Naive thymus-derived CD4-positive, alpha-beta T cell (primary cell): ENCODE measurements around the gene TAS2R31. TPM values are rescaled to one million over a fixed set of nuclear protein-coding genes. Genes with fewer than 3 reads are reported as not detected.
"Not testable (repeated sequence)": the region's sequence is repeated elsewhere in the genome, so short reads cannot be mapped to it uniquely, and the experiment has no call there.

Source experiments
- ATAC-seq: fragments of 150-1000 bp; cut with Tn5 transposase; 2 replicates; pipeline ENCODE4 v1.10.0; 2021; ENCODE audit warnings: mild to moderate bottlenecking, moderate library complexity
- CTCF ChIA-PET: fragments of 350-600 bp; sonication (Branson Sonifier 250); formaldehyde crosslinking; loops from one replicate; lab custom pipeline; 2021; ENCODE audit warnings: antibody characterized with exemption; lab: Charles Lee
- POLR2A ChIA-PET: fragments of 350-600 bp; sonication (Branson Sonifier 250); formaldehyde crosslinking; loops from one replicate; lab custom pipeline; 2021; ENCODE audit warnings: antibody characterized with exemption, inconsistent platforms; lab: Charles Lee
- DNase-seq, 9 donors: peaks; one replicate each; pipeline versions ENCODE4 v3.0.0 to v3.0.0-alpha.2; 2020 to 2022; ENCODE audit warnings: mixed read lengths in 1 of 9
- H3K27ac ChIP-seq: one replicate; pipeline ENCODE4 v1.7.0; 2013; ENCODE audit warnings: mild to moderate bottlenecking, low read depth, low read length, moderate library complexity
- H3K27me3 ChIP-seq, 2 donors: one replicate each; pipeline ENCODE4 v1.7.0; 2013; ENCODE audit warnings: low read length in 2 of 2, mild to moderate bottlenecking in 2 of 2, moderate library complexity in 2 of 2; ENCODE audit not compliant: control insufficient read depth in 2 of 2, insufficient read depth in 2 of 2
- H3K36me3 ChIP-seq, 3 experiments: 1 replicate in 2 of 3; 2 replicates in 1 of 3; pipeline ENCODE4 v1.7.0; 2013; ENCODE audit warnings: low read length in 3 of 3, mild to moderate bottlenecking in 3 of 3, moderate library complexity in 1 of 3; ENCODE audit not compliant: insufficient read depth in 3 of 3, control insufficient read depth in 2 of 3
- H3K4me1 ChIP-seq, 2 donors: one replicate each; pipeline ENCODE4 v1.7.0; 2013; ENCODE audit warnings: low read length in 2 of 2, mild to moderate bottlenecking in 2 of 2, moderate library complexity in 1 of 2; ENCODE audit not compliant: control insufficient read depth in 2 of 2, insufficient read depth in 2 of 2
- H3K4me3 ChIP-seq: 2 replicates; pipeline ENCODE4 v1.7.0; 2013; ENCODE audit warnings: mild to moderate bottlenecking, low read length
- H3K9me3 ChIP-seq, 3 experiments: 1 replicate in 2 of 3; 2 replicates in 1 of 3; pipeline ENCODE4 v1.7.0; 2013; ENCODE audit warnings: low read length in 3 of 3; ENCODE audit not compliant: control insufficient read depth in 2 of 3
- H3K27ac Mint-ChIP-seq, 9 donors: one replicate each; pipeline ENCODE4 v1.8.0; 2020 to 2022; ENCODE audit warnings: mixed read lengths in 9 of 9, mild to moderate bottlenecking in 8 of 9, moderate library complexity in 5 of 9, inconsistent platforms in 2 of 9
- H3K27me3 Mint-ChIP-seq, 5 donors: one replicate each; pipeline ENCODE4 v1.8.0; 2021 to 2022; ENCODE audit warnings: mixed read lengths in 5 of 5, mild to moderate bottlenecking in 1 of 5
- H3K36me3 Mint-ChIP-seq, 5 donors: one replicate each; pipeline ENCODE4 v1.8.0; 2020 to 2022; ENCODE audit warnings: mixed read lengths in 5 of 5, mild to moderate bottlenecking in 3 of 5, inconsistent platforms in 1 of 5
- H3K4me1 Mint-ChIP-seq, 7 donors: one replicate each; pipeline ENCODE4 v1.8.0; 2020 to 2022; ENCODE audit warnings: mixed read lengths in 7 of 7, mild to moderate bottlenecking in 3 of 7, inconsistent platforms in 1 of 7
- H3K4me3 Mint-ChIP-seq, 10 donors: one replicate each; pipeline ENCODE4 v1.8.0; 2020 to 2022; ENCODE audit warnings: mild to moderate bottlenecking in 10 of 10, mixed read lengths in 10 of 10, moderate library complexity in 6 of 10, inconsistent platforms in 2 of 10
- H3K9me3 Mint-ChIP-seq, 11 donors: one replicate each; pipeline ENCODE4 v1.8.0; 2020 to 2022; ENCODE audit warnings: mixed read lengths in 11 of 11, mild to moderate bottlenecking in 4 of 11, inconsistent platforms in 1 of 11, moderate library complexity in 1 of 11
- intact Hi-C, 2 donors: fragments of 100-400 bp; cut with micrococcal nuclease; formaldehyde crosslinking; loops; one replicate each; pipeline ENCODE4 v1.15.1; 2023
- polyA plus RNA-seq, 2 donors: library from polyadenylated mRNA; unstranded; fragments of 300-500 nt; fragmentation: Illumina TruSeq; gene quantifications; one replicate each; pipeline ENCODE4 v1.2.3, GENCODE V29; 2021
- total RNA-seq, 6 experiments: library from RNA in 5 of 6; stranded (reverse) in 5 of 6; gene quantifications; 1 replicate in 5 of 6; 2 replicates in 1 of 6; pipeline ENCODE4 v1.2.3 and lab custom pipeline; 2021 to 2026

TAS2R31 gene
- total and polyA plus RNA-seq, 7 experiments from 2014 or later: 0.26 to 6.2 (median 2.8) TPM; not detected in 1

DNA sequence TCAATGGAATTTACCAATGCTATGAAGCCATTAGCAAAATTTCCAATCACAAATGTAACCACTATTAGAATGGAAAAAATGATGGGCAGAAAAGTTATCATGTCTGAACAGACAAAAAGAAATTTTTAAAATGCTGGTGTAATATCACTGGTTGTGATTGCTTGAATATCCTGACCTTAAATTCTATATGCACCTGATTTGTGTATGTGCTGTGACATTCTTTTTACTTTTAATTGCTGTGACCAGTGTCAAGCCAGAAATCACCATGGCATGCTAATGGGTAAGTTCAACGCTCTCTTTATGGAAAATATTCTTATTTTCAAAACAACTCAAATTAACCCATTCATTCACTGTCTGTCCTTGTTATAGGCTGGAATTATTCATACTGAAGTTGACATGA is 31.0 kb upstream of the TAS2R31 start, which contains the start of gene TAS2R46:
TAS2R46 (minus strand) TSS at position 101 of the 400 bp plus-strand sequence; CDS start at position 101, 0 bp downstream.
- POLR2A ChIA-PET, H3K4me3 ChIP-seq, H3K36me3 ChIP-seq, H3K9me3 ChIP-seq, ATAC-seq, H3K27me3 Mint-ChIP-seq, H3K9me3 Mint-ChIP-seq, H3K27ac ChIP-seq, H3K4me1 ChIP-seq, H3K27me3 ChIP-seq, DNase-seq, CTCF ChIA-PET: not testable (repeated sequence)
- intact Hi-C loops: loop anchor here in 1 of 2 donors (10.0 kb wide), 1 partner anchor 423 kb away; no protein-coding TSS in a partner anchor
- peak within 1 kb of the TSS in 1 of 10 donors; percentile 1 for H3K4me3 Mint-ChIP-seq
- H3K27ac Mint-ChIP-seq: peak within 1 kb of the TSS in 1 of 9 donors; percentile 81
- H3K36me3 Mint-ChIP-seq: peaks cover 0 to 35% (median 25%) of the 10 kb centered on the region in 5 donors
- H3K4me1 Mint-ChIP-seq: peaks cover 0 to 29% (median 22%) of the 10 kb centered on the region in 7 donors

DNA sequence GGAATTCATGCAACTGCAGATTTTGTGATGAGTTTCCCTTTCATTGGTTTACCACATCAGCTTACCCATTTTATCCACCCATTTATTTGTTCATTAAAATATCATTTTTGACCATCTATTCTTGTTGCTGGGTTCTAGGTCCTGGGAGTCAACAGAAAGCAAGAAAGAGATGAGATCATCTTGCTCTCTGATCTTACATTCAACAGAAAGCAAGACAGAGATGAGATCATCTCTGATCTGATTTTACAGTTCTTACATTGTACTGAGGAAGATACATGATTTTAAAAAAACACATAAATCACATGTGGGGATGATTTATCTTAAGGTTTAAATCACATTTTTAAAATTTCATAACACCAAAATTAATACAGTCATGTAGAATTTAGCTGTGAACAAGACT is 28.6 kb upstream of the TAS2R31 start:
- no peak for ATAC-seq
- Histone ChIP-seq H3K36me3 (no peaks in the 10 kb centered on the region), H3K27me3 (no peaks in the 10 kb centered on the region), H3K4me3 (no peak overlapping the region), H3K27ac (no peak overlapping the region), H3K4me1 (no peaks in the 10 kb centered on the region), H3K9me3 (no peaks in the 10 kb centered on the region)
- no peak for DNase-seq
- intact Hi-C loops: loop anchor here in 1 of 2 donors (10.0 kb wide), 1 partner anchor 425 kb away; no protein-coding TSS in a partner anchor
- peaks cover 0 to 4% (median 0%) of the 10 kb centered on the region in 11 donors for H3K9me3 Mint-ChIP-seq
- no peaks in the 10 kb centered on the region for H3K27me3 Mint-ChIP-seq
- H3K4me3 Mint-ChIP-seq: no peak overlapping the region
- H3K36me3 Mint-ChIP-seq: peaks cover 0 to 44% (median 31%) of the 10 kb centered on the region in 5 donors
- ChIA-PET CTCF (no interaction called here), POLR2A (interaction anchor here (0.7 kb wide), 1 partner anchor 109 kb away, joined by 3 read pairs; no protein-coding TSS in a partner anchor)
- no peak overlapping the region for H3K27ac Mint-ChIP-seq
- peaks cover 0 to 24% (median 17%) of the 10 kb centered on the region in 7 donors for H3K4me1 Mint-ChIP-seq

DNA sequence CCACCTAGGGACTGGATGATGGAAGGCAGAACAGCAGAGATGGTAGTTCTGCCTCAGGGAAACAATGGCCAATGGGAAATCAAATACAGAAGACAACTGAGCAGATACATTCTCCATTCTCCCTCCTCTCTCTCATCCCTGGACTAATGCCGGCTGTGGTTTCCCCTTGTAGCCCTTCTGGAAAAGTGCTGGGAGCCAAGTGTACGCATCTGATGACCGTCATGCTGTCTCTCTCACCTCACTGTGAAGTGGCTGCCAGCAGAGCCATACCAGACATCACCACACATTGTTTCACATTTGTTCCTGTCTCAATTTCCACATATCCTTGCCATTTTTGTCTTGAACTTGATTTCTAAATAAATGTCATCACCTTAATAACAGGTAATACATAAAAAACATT is 27.8 kb upstream of the TAS2R31 start:
- Histone ChIP-seq H3K9me3 (no peaks in the 10 kb centered on the region), H3K27ac (no peak overlapping the region), H3K27me3 (no peaks in the 10 kb centered on the region), H3K4me3 (no peak overlapping the region), H3K4me1 (no peaks in the 10 kb centered on the region), H3K36me3 (no peaks in the 10 kb centered on the region)
- Mint-ChIP-seq H3K27ac (peak overlapping the region in 1 of 9 donors; percentile 39), H3K4me3 (no peak overlapping the region), H3K27me3 (no peaks in the 10 kb centered on the region), H3K36me3 (peaks cover 0 to 40% (median 29%) of the 10 kb centered on the region in 5 donors), H3K4me1 (peaks cover 0 to 18% (median 13%) of the 10 kb centered on the region in 7 donors), H3K9me3 (peaks cover 0 to 7% (median 0%) of the 10 kb centered on the region in 11 donors)
- CTCF ChIA-PET: no interaction called here
- intact Hi-C loops: no loop called here
- ATAC-seq: no peak
- DNase-seq: no peak
- POLR2A ChIA-PET: interaction anchor here (0.7 kb wide), 1 partner anchor 110 kb away, joined by 3 read pairs; no protein-coding TSS in a partner anchor

DNA sequence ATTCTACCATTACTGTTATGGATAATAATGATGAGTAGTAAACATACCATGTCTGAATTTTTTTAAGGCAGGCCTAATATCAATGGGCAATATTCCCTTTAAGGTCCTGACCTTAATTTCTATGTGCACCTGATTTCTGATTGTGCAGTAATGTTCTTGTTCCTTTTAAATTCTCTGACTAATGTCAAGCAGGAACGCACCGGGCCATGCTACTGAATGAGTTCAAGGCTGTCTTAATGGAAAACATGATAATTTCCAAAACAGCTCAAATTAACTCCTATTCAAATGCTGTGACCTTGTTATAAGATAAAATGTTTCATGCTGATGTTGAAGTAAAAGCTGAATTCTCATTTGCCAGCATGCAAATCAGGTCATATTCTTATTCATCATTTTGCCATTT is 24.1 kb upstream of the TAS2R31 start:
- H3K27me3 Mint-ChIP-seq: no peaks in the 10 kb centered on the region
- ChIA-PET CTCF (no interaction called here), POLR2A (no interaction called here)
- intact Hi-C loops: no loop called here
- Histone ChIP-seq H3K27me3 (no peaks in the 10 kb centered on the region), H3K9me3 (no peaks in the 10 kb centered on the region), H3K36me3 (no peaks in the 10 kb centered on the region), H3K27ac (no peak overlapping the region), H3K4me3 (no peak overlapping the region), H3K4me1 (no peaks in the 10 kb centered on the region)
- H3K27ac Mint-ChIP-seq: no peak overlapping the region
- H3K4me3 Mint-ChIP-seq: no peak overlapping the region
- ATAC-seq (no peak), DNase-seq (no peak)
- peaks cover 0 to 56% (median 45%) of the 10 kb centered on the region in 5 donors for H3K36me3 Mint-ChIP-seq
- H3K4me1 Mint-ChIP-seq: peaks cover 0 to 5% (median 2%) of the 10 kb centered on the region in 7 donors
- H3K9me3 Mint-ChIP-seq: peaks cover 4 to 45% (median 13%) of the 10 kb centered on the region in 11 donors

DNA sequence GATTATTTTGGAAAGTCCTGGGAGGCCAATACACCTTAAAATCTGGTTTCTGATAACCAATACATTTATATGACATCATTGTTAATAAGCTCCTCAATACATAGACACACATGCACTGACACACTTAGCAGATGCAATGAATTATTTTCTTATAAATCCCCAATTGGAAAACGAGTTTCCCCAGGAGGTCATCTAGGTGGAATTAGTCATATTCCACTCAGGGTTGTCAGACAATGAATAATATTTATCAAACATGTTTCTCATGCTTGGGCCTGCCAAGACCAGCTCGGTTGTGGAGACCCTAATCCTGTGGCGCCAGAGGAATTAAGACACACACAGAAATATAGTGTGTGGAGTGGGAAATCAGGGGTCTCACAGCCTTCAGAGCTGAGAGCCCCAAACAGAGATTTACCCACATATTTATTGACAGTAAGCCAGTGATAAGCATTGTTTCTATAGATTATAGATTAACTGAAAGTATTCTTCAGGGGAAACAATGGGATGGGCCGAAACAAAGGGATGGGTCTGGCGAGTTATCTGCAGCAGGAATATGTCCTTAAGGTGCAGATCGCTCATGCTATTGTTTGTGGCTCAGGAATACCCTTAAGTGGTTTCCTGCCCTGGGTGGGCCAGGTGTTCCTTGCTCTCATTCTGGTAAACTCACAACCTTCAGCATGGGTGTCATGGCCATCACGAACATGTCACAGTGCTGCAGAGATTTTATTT is 18.8 kb upstream of the TAS2R31 start:
- H3K36me3 ChIP-seq, intact Hi-C loops, H3K27ac Mint-ChIP-seq, H3K9me3 ChIP-seq, H3K4me3 ChIP-seq, H3K4me1 ChIP-seq, H3K4me3 Mint-ChIP-seq, DNase-seq, H3K27me3 ChIP-seq, POLR2A ChIA-PET, H3K27me3 Mint-ChIP-seq, ATAC-seq, H3K27ac ChIP-seq: not testable (repeated sequence)
- peaks cover 11 to 74% (median 62%) of the 10 kb centered on the region in 5 donors for H3K36me3 Mint-ChIP-seq
- H3K4me1 Mint-ChIP-seq: peaks cover 0 to 14% (median 4%) of the 10 kb centered on the region in 7 donors
- CTCF ChIA-PET: interaction anchor here (0.6 kb wide), 1 partner anchor 390 kb away, joined by 3 read pairs; no protein-coding TSS in a partner anchor
- peaks cover 5 to 49% (median 19%) of the 10 kb centered on the region in 11 donors for H3K9me3 Mint-ChIP-seq

DNA sequence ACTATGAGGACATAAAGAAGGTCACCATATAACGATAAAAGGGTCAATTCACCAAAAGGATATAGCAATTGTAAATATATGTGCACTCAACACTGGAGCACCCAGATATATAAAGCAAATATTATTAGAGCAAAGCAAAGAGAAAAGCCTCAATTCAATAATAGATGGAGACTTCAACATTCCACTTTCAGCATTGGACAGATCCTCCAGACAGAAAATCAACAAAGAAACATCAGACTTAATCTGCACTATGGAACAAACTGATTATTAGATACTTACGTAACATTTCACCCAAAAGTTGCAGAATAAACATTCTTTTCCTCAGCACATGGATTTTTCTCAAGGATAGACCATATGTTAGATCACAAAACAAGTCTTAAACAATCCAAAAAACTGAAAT is 10.2 kb upstream of the TAS2R31 start:
- not testable (repeated sequence) for H3K4me1 ChIP-seq

More for the DNA sequence above, 10.2 kb upstream of the TAS2R31 start:
- H3K9me3 Mint-ChIP-seq, H3K27me3 Mint-ChIP-seq, H3K27ac ChIP-seq, H3K36me3 ChIP-seq, POLR2A ChIA-PET, DNase-seq, CTCF ChIA-PET, H3K27ac Mint-ChIP-seq, ATAC-seq, H3K4me3 Mint-ChIP-seq, intact Hi-C loops, H3K27me3 ChIP-seq, H3K4me3 ChIP-seq, H3K9me3 ChIP-seq: not testable (repeated sequence)
- Mint-ChIP-seq H3K4me1 (peaks cover 0 to 35% (median 18%) of the 10 kb centered on the region in 7 donors), H3K36me3 (peaks cover 14 to 71% (median 66%) of the 10 kb centered on the region in 5 donors)
